H1 (cell line): ENCODE data around the gene PLCXD1. TPM values are rescaled to one million over a fixed set of nuclear protein-coding genes. Genes with fewer than 3 reads are reported as not detected.
A peak's percentile ranks its signal among the peaks of the same experiment; 100 is the strongest.

ENCODE experiments used
- CTCF ChIA-PET: fragments of 300-600 bp; sonication (Branson Sonifier 250); formaldehyde crosslinking; loops from one replicate; lab custom pipeline; 2021; ENCODE audit not compliant: partially characterized antibody; lab: Charles Lee
- POLR2A ChIA-PET: fragments of 300-600 bp; sonication (Branson Sonifier 250); formaldehyde crosslinking; loops from one replicate; lab custom pipeline; 2021; ENCODE audit warnings: inconsistent platforms; ENCODE audit not compliant: partially characterized antibody; lab: Charles Lee
- DNase-seq, 2 experiments: peaks; one replicate each; pipeline versions ENCODE4 v3.0.0 to v3.0.0-alpha.2; 2010 to 2022; ENCODE audit warnings: low spot score in 2 of 2, low read depth in 1 of 2, mixed read lengths in 1 of 2
- FAIRE-seq: peaks from 2 replicates; lab custom pipeline; 2011; peaks lifted over from hg19 to GRCh38; lab: Jason Lieb, UNC
- H2AFZ ChIP-seq: 2 replicates; pipeline ENCODE4 v1.8.1; 2012; ENCODE audit warnings: low read length, inconsistent platforms
- H2AK5ac ChIP-seq: 2 replicates; pipeline ENCODE4 v1.6.1; 2013; ENCODE audit warnings: low read depth, low read length
- H2BK120ac ChIP-seq: replicated peaks from 2 replicates; pipeline ENCODE3; 2013; ENCODE audit warnings: low read depth, low read length, inconsistent platforms
- H2BK12ac ChIP-seq: 2 replicates; pipeline ENCODE4 v1.6.1; 2013; ENCODE audit warnings: low read depth, low read length
- H2BK15ac ChIP-seq: 2 replicates; pipeline ENCODE4 v1.6.1; 2013; ENCODE audit warnings: low read length
- H2BK20ac ChIP-seq: 2 replicates; pipeline ENCODE4 v1.6.1; 2013; ENCODE audit warnings: low read length
- H2BK5ac ChIP-seq: 2 replicates; pipeline ENCODE4 v1.6.1; 2013; ENCODE audit warnings: low read depth, low read length
- H3K14ac ChIP-seq: 2 replicates; pipeline ENCODE4 v1.6.1; 2013; ENCODE audit warnings: inconsistent platforms; ENCODE audit not compliant: insufficient read length
- H3K18ac ChIP-seq: 2 replicates; pipeline ENCODE4 v1.6.1; 2013; ENCODE audit warnings: low read length; ENCODE audit errors: extremely low read depth
- H3K23ac ChIP-seq: 2 replicates; pipeline ENCODE4 v1.6.1; 2013; ENCODE audit warnings: inconsistent platforms; ENCODE audit not compliant: insufficient read length
- H3K23me2 ChIP-seq: 2 replicates; pipeline ENCODE4 v1.6.1; 2013; ENCODE audit warnings: low read depth, low read length
- H3K27ac ChIP-seq: 2 replicates; pipeline ENCODE4 v1.6.1; 2011; ENCODE audit warnings: low read depth, low read length, inconsistent platforms
- H3K27me3 ChIP-seq, 4 experiments: replicated peaks in 1 of 4; 1 replicate in 1 of 4; 2 replicates in 3 of 4; pipeline versions ENCODE4 v1.6.1 to v1.8.1; 2011 to 2013; ENCODE audit warnings: low read length in 3 of 4, mild to moderate bottlenecking in 3 of 4, inconsistent platforms in 2 of 4, mixed read lengths in 2 of 4, moderate library complexity in 1 of 4; ENCODE audit not compliant: control insufficient read depth in 3 of 4, insufficient read depth in 3 of 4; ENCODE audit errors: extremely low read depth in 1 of 4
- H3K36me3 ChIP-seq, 4 experiments: 2 replicates each; pipeline versions ENCODE4 v1.6.1 to v1.8.1; 2011 to 2013; ENCODE audit warnings: mild to moderate bottlenecking in 4 of 4, low read length in 3 of 4, moderate library complexity in 2 of 4, control low read depth in 1 of 4, inconsistent platforms in 1 of 4; ENCODE audit not compliant: insufficient read depth in 4 of 4, control insufficient read depth in 2 of 4
- H3K4ac ChIP-seq: replicated peaks from 2 replicates; pipeline ENCODE3; 2013; ENCODE audit warnings: low read length, low read depth, mixed read lengths, inconsistent platforms; ENCODE audit not compliant: insufficient read length
- H3K4me1 ChIP-seq, 4 experiments: replicated peaks in 1 of 4; 1 replicate in 1 of 4; 2 replicates in 3 of 4; pipeline versions ENCODE4 v1.6.1 to v1.8.1; 2011 to 2013; ENCODE audit warnings: low read length in 3 of 4, inconsistent platforms in 2 of 4, mixed read lengths in 1 of 4; ENCODE audit not compliant: insufficient read depth in 4 of 4, control insufficient read depth in 3 of 4
- H3K4me2 ChIP-seq, 2 experiments: 2 replicates each; pipeline versions ENCODE4 v1.6.1 to v1.8.1; 2011 to 2013; ENCODE audit warnings: low read depth in 2 of 2, low read length in 2 of 2, control low read depth in 1 of 2, inconsistent platforms in 1 of 2, mild to moderate bottlenecking in 1 of 2; ENCODE audit not compliant: insufficient read depth in 1 of 2
- H3K4me3 ChIP-seq, 4 experiments: fragments of 200-600, 300-600 bp in 1 of 4; sonication (generic), shearing (Covaris generic), sonication (Bioruptor Twin) in 1 of 4; 2 replicates each; pipeline versions ENCODE4 v1.5.1 to v1.8.1; 2011 to 2016; ENCODE audit warnings: low read length in 4 of 4, low read depth in 3 of 4, control low read depth in 2 of 4, inconsistent platforms in 2 of 4, mild to moderate bottlenecking in 2 of 4, mixed read lengths in 1 of 4, moderate library complexity in 1 of 4; ENCODE audit not compliant: insufficient read depth in 2 of 4; ENCODE audit errors: extremely low read depth in 1 of 4
- H3K56ac ChIP-seq: replicated peaks from 2 replicates; pipeline ENCODE3; 2013; ENCODE audit warnings: low read depth, mild to moderate bottlenecking, mixed read lengths, low read length, inconsistent platforms; ENCODE audit not compliant: insufficient read length
- H3K79me1 ChIP-seq: 2 replicates; pipeline ENCODE4 v1.6.1; 2013; ENCODE audit warnings: low read depth, low read length, control low read depth
- H3K79me2 ChIP-seq, 2 experiments: 2 replicates each; pipeline versions ENCODE4 v1.6.1 to v1.8.1; 2012 to 2013; ENCODE audit warnings: low read length in 2 of 2, mild to moderate bottlenecking in 2 of 2, inconsistent platforms in 1 of 2; ENCODE audit not compliant: insufficient read depth in 2 of 2, control insufficient read depth in 1 of 2
- H3K9ac ChIP-seq, 4 experiments: replicated peaks in 1 of 4; 1 replicate in 1 of 4; 2 replicates in 3 of 4; pipeline versions ENCODE4 v1.6.1 to v1.8.1; 2011 to 2013; ENCODE audit warnings: low read depth in 3 of 4, low read length in 3 of 4, control low read depth in 2 of 4, mild to moderate bottlenecking in 2 of 4, moderate library complexity in 2 of 4, inconsistent platforms in 1 of 4; ENCODE audit errors: extremely low read depth in 1 of 4
- H3K9me3 ChIP-seq, 2 experiments: 2 replicates each; pipeline versions ENCODE4 v1.6.1 to v1.8.1; 2012 to 2013; ENCODE audit warnings: mild to moderate bottlenecking in 2 of 2, moderate library complexity in 2 of 2, control low read depth in 1 of 2, inconsistent platforms in 1 of 2, low read depth in 1 of 2, low read length in 1 of 2, mixed read lengths in 1 of 2; ENCODE audit not compliant: insufficient read depth in 2 of 2
- H4K20me1 ChIP-seq, 2 experiments: replicated peaks in 1 of 2; 2 replicates each; pipeline versions ENCODE3 to v1.8.1; 2011 to 2013; ENCODE audit warnings: inconsistent platforms in 2 of 2, low read length in 2 of 2, mild to moderate bottlenecking in 1 of 2; ENCODE audit not compliant: insufficient read depth in 2 of 2, control insufficient read depth in 1 of 2
- H4K5ac ChIP-seq: 2 replicates; pipeline ENCODE4 v1.6.1; 2013; ENCODE audit warnings: low read length, low read depth, mixed read lengths, inconsistent platforms; ENCODE audit not compliant: insufficient read length
- H4K8ac ChIP-seq: 2 replicates; pipeline ENCODE4 v1.8.0; 2013; ENCODE audit warnings: mild to moderate bottlenecking, moderate library complexity, low read length, inconsistent platforms; ENCODE audit not compliant: insufficient read depth; ENCODE audit errors: extremely low read depth
- H4K91ac ChIP-seq: replicated peaks from 2 replicates; pipeline ENCODE3; 2013; ENCODE audit warnings: low read length, mixed read lengths, inconsistent platforms; ENCODE audit not compliant: insufficient read length
- ATF2 ChIP-seq: IDR thresholded peaks from 2 replicates; pipeline ENCODE4 v1.6.1; 2012; ENCODE audit warnings: low read length, inconsistent platforms
- ATF3 ChIP-seq: IDR thresholded peaks from 2 replicates; pipeline ENCODE4 v1.6.1; 2011; ENCODE audit warnings: low read depth, mild to moderate bottlenecking, low read length; ENCODE audit not compliant: insufficient read depth
- BCL11A ChIP-seq, 2 experiments: IDR thresholded peaks; one replicate each; pipeline ENCODE4 v1.6.1; 2011; ENCODE audit warnings: low read depth in 2 of 2, low read length in 2 of 2, mild to moderate bottlenecking in 2 of 2
- BRCA1 ChIP-seq: IDR thresholded peaks from 2 replicates; pipeline ENCODE4 v1.6.1; 2012; ENCODE audit warnings: low read depth, low read length, improper control_type of control experiment
- CREB1 ChIP-seq: IDR thresholded peaks from 2 replicates; pipeline ENCODE4 v1.6.1; 2012; ENCODE audit warnings: inconsistent platforms
- GABPA ChIP-seq: IDR thresholded peaks from 2 replicates; pipeline ENCODE4 v1.6.1; 2011; ENCODE audit warnings: mild to moderate bottlenecking, low read length, moderate library complexity, borderline replicate concordance; ENCODE audit not compliant: insufficient read depth
- JUND ChIP-seq: IDR thresholded peaks from 2 replicates; pipeline ENCODE4 v1.6.1; 2011; ENCODE audit warnings: mild to moderate bottlenecking, improper control_type of control experiment, low read length
- POLR2A ChIP-seq, 2 experiments: IDR thresholded peaks; 1 replicate in 1 of 2; 2 replicates in 1 of 2; pipeline ENCODE4 v1.6.1; 2011; ENCODE audit warnings: low read depth in 2 of 2, low read length in 2 of 2, mild to moderate bottlenecking in 2 of 2; ENCODE audit errors: control extremely low read depth in 1 of 2
- POLR2AphosphoS5 ChIP-seq: IDR thresholded peaks from 2 replicates; pipeline ENCODE4 v1.6.1; 2011; ENCODE audit warnings: low read depth, low read length
- SP4 ChIP-seq: IDR thresholded peaks from 2 replicates; pipeline ENCODE4 v1.6.1; 2012; ENCODE audit warnings: low read length, inconsistent platforms
- whole genome bisulfite sequencing, 2 experiments: shearing (Covaris generic) in 1 of 2; methylation state at CpG; one replicate each; pipeline versions ENCODE4 v1.1.6 to v1.1.7; 2013 to 2015; ENCODE audit warnings: low lambda C conversion rate in 2 of 2, mixed read lengths in 2 of 2, inconsistent platforms in 1 of 2, low coverage in 1 of 2, missing lambda C conversion rate in 1 of 2; ENCODE audit not compliant: insufficient replicate concordance in 2 of 2, insufficient coverage in 1 of 2, insufficient read length in 1 of 2; ENCODE audit errors: extremely low coverage in 1 of 2, missing lambda C conversion rate in 1 of 2; 5-methylcytosine and 5-hydroxymethylcytosine counted together
- polyA plus RNA-seq, 7 experiments: library from polyadenylated mRNA; depleted of rRNA in 3 of 7; stranded (reverse) in 5 of 7; unstranded in 2 of 7; fragments of >200 nt in 5 of 7; fragments of 200-250 nt in 2 of 7; gene quantifications; 1 replicate in 5 of 7; 2 replicates in 1 of 7; 4 replicates in 1 of 7; pipeline versions ENCODE4 v1.2.1 to v1.2.3, GENCODE V29; 2011 to 2013; ENCODE audit warnings: missing spikeins in 2 of 7, mixed read lengths in 2 of 7
- total RNA-seq: library from RNA; stranded (reverse); fragmentation: NEBNext Ultra II Directional; extraction: Animal tissue kit (Norgen Biotek cat#: 25700); gene quantifications from 2 replicates; pipeline ENCODE4 v1.2.1, GENCODE V29; 2021

The PLCXD1 gene
- total and polyA plus RNA-seq, 2 of the 8 experiments (the other 6 are each of a cell fraction or from before 2014, with no cell fraction given) = 93.6 to 124 TPM

- Histone ChIP-seq H4K91ac (no peak overlapping the region), H4K20me1 (peaks cover 5 to 7% of the 10 kb centered on the region in 2 experiments), H3K4me3 (no peak overlapping the region), H3K4me2 (no peak overlapping the region), H3K4me1 (no peaks in the 10 kb centered on the region; a peak in 1 of 7 replicates), H3K27ac (no peak overlapping the region), H2BK20ac (no peak overlapping the region), H2BK120ac (no peak overlapping the region), H4K8ac (peak overlapping the region; percentile 5; the same call in 1 of the 2 replicates), H3K18ac (no peak overlapping the region), H3K23ac (no peak overlapping the region), H3K23me2 (no peaks in the 10 kb centered on the region), H2AFZ (no peak overlapping the region), H3K79me1 (peaks cover 8% of the 10 kb centered on the region), H2BK5ac (no peak overlapping the region), H3K27me3 (no peaks in the 10 kb centered on the region), H3K56ac (no peak overlapping the region), H3K9ac (no peak overlapping the region), H2AK5ac (no peak overlapping the region), H3K79me2 (peaks cover 0 to 23% of the 10 kb centered on the region in 2 experiments; a peak in 2 of 4 replicates), H3K4ac (no peak overlapping the region), H4K5ac (no peak overlapping the region), H3K14ac (no peak overlapping the region), H2BK12ac (no peak overlapping the region), H3K36me3 (peaks cover 0 to 45% (median 7%) of the 10 kb centered on the region in 4 experiments; a peak in 6 of 8 replicates), H3K9me3 (no peaks in the 10 kb centered on the region; a peak in 1 of 4 replicates), H2BK15ac (no peak overlapping the region)
- FAIRE-seq (no peak), DNase-seq (peak in 1 of 2 experiments; percentile 40)
- POLR2A ChIA-PET = no interaction called here
- CTCF ChIA-PET = no interaction called here
- 93% methylated on average over 43 of the region's 63 CpGs; no CpG with 5 or more reads in 1 of the 2 experiments for WGBS, 2 experiments
- no peak for TF ChIP-seq POLR2A (IDR thresholded peaks at IDR 0.05; ENCODE audit: control extremely low read depth in 1 of 2, low read depth in 2 of 2, low read length in 2 of 2)
- no peak for TF ChIP-seq JUND
- no peak for TF ChIP-seq SP4
- TF ChIP-seq GABPA = no peak
- no peak for TF ChIP-seq ATF2
- no peak for TF ChIP-seq BRCA1
- TF ChIP-seq POLR2AphosphoS5 = no peak
- TF ChIP-seq BCL11A (IDR thresholded peaks at IDR 0.05; ENCODE audit: low read depth in 2 of 2, low read length in 2 of 2) = no peak
- no peak for TF ChIP-seq CREB1
- TF ChIP-seq ATF3 = no peak
Observed at GRCh38 chrX:345020-345925, 64.1 kb downstream of the PLCXD1 start.
